T-helper 1 cell treated with Interleukin-12 subunit alpha and Interleukin-12 subunit beta and Interleukin-4 antibody, amounts not matched to agents 30 μg/mL and 1 μg/mL, for 36 hours (primary cell): ENCODE measurements around the gene ZBTB8A.

ENCODE experiments used
- H3K27ac Mint-ChIP-seq: one replicate; pipeline ENCODE4 v1.8.0; 2021; ENCODE audit warnings: mild to moderate bottlenecking, mixed read lengths
- H3K27me3 Mint-ChIP-seq: one replicate; pipeline ENCODE4 v1.8.0; 2021; ENCODE audit warnings: low read depth, mixed read lengths
- H3K36me3 Mint-ChIP-seq: one replicate; pipeline ENCODE4 v1.8.0; 2021; ENCODE audit warnings: low read depth, mixed read lengths
- H3K4me1 Mint-ChIP-seq: one replicate; pipeline ENCODE4 v1.8.0; 2021; ENCODE audit warnings: low read depth, mixed read lengths
- H3K4me3 Mint-ChIP-seq: one replicate; pipeline ENCODE4 v1.8.0; 2021; ENCODE audit warnings: mild to moderate bottlenecking, moderate library complexity, mixed read lengths
- H3K9me3 Mint-ChIP-seq: one replicate; pipeline ENCODE4 v1.8.0; 2021; ENCODE audit warnings: mixed read lengths

ZBTB8A gene

DNA sequence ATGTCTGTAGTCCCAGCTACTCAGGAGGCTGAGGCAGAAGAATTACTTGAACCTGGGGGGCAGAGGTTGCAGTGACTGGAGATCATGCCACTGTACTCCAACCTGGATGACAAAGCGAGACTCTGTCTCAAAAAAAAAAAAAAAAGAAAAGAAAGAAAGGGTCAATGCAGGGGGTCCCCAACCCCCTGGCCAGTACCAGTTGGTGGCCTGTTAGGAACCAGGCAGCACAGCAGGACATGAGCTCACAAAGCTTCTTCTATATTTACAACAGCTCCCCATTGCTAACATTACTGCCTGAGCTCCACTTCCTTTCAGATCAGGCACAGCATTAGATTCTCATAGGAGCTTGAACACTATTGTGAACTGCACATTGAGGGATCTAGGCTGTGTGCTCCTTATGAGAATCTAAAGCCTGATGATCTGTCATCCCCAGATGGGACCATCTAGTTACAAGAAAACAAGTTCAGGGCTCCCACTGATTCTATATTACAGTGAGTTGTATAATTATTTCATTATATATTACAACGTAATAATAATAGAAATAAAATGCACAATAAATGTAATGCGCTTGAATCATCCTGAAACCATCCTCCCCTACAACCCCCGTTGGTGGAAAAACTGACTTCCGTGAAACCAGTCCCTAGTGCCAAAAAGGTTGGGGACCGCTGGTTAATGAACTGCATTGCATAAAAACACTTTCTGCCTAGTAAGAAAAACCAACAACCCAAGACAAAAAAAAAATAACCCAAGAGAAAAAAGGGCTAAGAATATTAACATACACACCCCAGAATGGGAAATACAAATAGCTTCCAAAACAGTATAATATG is 108.3 kb downstream of the ZBTB8A start:
- Mint-ChIP-seq H3K4me3 (peak overlapping the region; percentile 68), H3K36me3 (peaks cover 19% of the 10 kb centered on the region), H3K27me3 (no peaks in the 10 kb centered on the region), H3K27ac (peak overlapping the region; percentile 28), H3K9me3 (no peaks in the 10 kb centered on the region), H3K4me1 (peaks cover 22% of the 10 kb centered on the region)

DNA sequence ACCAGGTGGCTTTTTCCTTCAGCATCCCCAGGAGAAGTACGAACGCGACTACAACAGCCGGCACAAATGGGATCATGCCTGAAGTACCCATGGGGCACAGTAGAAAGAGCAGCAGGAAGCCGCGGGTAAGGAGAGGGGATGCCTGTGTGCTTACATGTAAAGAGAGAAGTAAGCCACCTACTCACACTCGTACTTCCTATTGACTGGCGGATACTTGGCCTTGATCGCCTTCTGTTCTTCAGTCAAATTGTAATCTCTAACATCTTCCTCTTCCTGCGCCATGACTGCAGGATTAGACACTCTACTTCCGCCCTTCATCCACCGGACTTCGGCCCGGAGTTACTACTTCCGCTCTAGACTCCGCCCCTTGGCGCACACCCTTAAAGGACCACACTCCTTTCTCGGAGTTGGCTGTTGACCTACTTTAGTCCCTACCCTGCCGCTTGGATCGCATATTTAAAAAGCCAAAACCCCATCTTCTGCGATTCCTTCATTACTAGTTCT is 111.1 kb downstream of the ZBTB8A start, which contains the start of gene ZBTB8OS:
Gene ZBTB8OS, minus strand, starts transcription at position 303 of the 504 bp plus-strand sequence. Its CDS starts 21 bp downstream, at position 282.
- Mint-ChIP-seq H3K36me3 (peaks cover 35% of the 10 kb centered on the region), H3K27ac (peak within 1 kb of the TSS; percentile 98), H3K4me1 (peaks cover 37% of the 10 kb centered on the region), H3K9me3 (no peaks in the 10 kb centered on the region), H3K27me3 (no peaks in the 10 kb centered on the region), H3K4me3 (peak within 1 kb of the TSS; percentile 90)

DNA sequence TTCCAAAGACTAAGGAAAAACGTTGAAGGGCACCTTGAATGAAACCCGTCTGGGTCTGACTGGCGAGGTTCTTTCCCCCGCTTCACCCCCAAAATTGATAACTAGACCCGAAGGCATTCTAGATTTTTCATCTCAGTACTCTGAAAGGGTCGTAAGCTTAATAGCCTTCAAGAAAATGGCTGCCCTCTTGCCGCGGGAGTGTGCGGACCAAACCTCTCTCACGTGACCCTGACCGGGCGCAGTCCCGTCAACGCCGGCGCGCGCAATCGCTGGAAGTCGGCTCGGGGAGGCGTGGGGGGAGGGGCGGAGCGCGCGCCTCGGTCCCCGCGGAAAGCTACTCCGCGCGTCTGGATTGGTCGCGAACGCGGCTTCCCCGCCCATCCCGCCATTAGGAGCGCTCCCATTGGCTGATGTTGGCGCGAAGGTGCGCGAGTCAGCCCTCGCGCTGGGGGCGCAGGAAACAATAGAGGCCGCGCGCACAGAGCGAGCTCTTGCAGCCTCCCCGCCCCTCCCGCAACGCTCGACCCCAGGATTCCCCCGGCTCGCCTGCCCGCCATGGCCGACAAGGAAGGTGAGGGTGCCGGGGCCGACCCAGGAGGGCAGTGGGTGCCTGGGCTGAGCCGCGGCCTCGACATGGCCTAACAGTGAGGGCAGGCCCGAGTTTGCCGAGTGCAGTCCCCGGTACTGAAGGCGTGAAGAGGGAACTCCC is 111.7 kb downstream of the ZBTB8A start, which contains the start of gene RBBP4:
Gene RBBP4, plus strand, starts transcription at position 457 of the 709 bp plus-strand sequence. Its CDS starts 99 bp downstream, at position 556.
- H3K36me3 Mint-ChIP-seq: peaks cover 42% of the 10 kb centered on the region

GRCh38 chr1:32651461-32652073 is 112.3 kb downstream of the ZBTB8A start:
- peak overlapping the region; percentile 90 for H3K4me3 Mint-ChIP-seq
- no peaks in the 10 kb centered on the region for H3K27me3 Mint-ChIP-seq
- H3K27ac Mint-ChIP-seq: peak overlapping the region; percentile 98
- no peaks in the 10 kb centered on the region for H3K9me3 Mint-ChIP-seq
- peaks cover 44% of the 10 kb centered on the region for H3K36me3 Mint-ChIP-seq
- peaks cover 44% of the 10 kb centered on the region for H3K4me1 Mint-ChIP-seq

More for the DNA sequence above, 111.7 kb downstream of the ZBTB8A start, which contains the start of gene RBBP4:
- Mint-ChIP-seq H3K27me3 (no peaks in the 10 kb centered on the region), H3K4me1 (peaks cover 43% of the 10 kb centered on the region), H3K27ac (peak within 1 kb of the TSS; percentile 98), H3K9me3 (no peaks in the 10 kb centered on the region), H3K4me3 (peak within 1 kb of the TSS; percentile 90)

- H3K4me3 Mint-ChIP-seq: peak overlapping the region; percentile 90
- no peaks in the 10 kb centered on the region for H3K27me3 Mint-ChIP-seq
- no peaks in the 10 kb centered on the region for H3K9me3 Mint-ChIP-seq
- peak overlapping the region; percentile 98 for H3K27ac Mint-ChIP-seq
- H3K4me1 Mint-ChIP-seq: peaks cover 47% of the 10 kb centered on the region
- peaks cover 48% of the 10 kb centered on the region for H3K36me3 Mint-ChIP-seq
These were observed 113.2 kb downstream of the ZBTB8A start for GRCh38 chr1:32652244-32652962.
